LNCAP (cell line): ENCODE measurements around the gene SLC35B1.

Experiments
- TF ChIP-seq, protein P1 (sequence below): fragments of 450-650 bp; IDR thresholded peaks from 2 replicates; pipeline ENCODE4 v1.5.1; 2017; ENCODE audit warnings: mild to moderate bottlenecking

Gene SLC35B1

DNA sequence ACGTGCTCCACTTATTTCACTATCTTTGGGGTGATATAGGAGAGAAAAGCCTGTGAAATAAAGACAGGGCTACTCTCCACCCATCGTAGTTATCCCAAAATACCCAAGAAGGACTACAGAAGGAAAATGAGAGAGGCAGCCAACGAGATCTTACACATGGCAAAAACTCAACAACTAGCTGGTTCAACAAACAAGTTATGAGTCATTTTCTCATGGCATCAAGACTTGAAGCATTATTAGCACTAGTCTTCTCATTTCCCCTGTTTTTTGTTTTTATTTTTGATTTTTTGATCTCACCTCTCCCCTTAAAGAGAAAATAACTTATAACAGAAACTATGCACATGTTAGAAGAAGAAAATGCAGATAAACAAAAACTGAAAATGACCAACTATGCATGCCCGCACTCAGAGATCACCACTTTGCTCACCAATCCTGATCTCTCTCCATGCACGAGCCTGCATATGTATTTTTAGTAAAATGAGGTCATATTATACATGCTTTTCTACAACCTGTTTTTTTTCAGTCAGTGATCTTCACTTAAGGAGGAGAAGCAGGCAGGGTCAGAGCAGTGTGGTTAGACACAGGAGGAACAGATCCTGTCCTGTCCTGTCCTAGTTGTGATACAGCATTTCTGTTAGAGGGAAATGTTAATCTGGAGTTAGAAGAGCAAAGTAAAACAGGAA is 33.4 kb upstream of the SLC35B1 start:
- TF ChIP-seq, protein P1, sequence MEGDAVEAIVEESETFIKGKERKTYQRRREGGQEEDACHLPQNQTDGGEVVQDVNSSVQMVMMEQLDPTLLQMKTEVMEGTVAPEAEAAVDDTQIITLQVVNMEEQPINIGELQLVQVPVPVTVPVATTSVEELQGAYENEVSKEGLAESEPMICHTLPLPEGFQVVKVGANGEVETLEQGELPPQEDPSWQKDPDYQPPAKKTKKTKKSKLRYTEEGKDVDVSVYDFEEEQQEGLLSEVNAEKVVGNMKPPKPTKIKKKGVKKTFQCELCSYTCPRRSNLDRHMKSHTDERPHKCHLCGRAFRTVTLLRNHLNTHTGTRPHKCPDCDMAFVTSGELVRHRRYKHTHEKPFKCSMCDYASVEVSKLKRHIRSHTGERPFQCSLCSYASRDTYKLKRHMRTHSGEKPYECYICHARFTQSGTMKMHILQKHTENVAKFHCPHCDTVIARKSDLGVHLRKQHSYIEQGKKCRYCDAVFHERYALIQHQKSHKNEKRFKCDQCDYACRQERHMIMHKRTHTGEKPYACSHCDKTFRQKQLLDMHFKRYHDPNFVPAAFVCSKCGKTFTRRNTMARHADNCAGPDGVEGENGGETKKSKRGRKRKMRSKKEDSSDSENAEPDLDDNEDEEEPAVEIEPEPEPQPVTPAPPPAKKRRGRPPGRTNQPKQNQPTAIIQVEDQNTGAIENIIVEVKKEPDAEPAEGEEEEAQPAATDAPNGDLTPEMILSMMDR: no peak

DNA sequence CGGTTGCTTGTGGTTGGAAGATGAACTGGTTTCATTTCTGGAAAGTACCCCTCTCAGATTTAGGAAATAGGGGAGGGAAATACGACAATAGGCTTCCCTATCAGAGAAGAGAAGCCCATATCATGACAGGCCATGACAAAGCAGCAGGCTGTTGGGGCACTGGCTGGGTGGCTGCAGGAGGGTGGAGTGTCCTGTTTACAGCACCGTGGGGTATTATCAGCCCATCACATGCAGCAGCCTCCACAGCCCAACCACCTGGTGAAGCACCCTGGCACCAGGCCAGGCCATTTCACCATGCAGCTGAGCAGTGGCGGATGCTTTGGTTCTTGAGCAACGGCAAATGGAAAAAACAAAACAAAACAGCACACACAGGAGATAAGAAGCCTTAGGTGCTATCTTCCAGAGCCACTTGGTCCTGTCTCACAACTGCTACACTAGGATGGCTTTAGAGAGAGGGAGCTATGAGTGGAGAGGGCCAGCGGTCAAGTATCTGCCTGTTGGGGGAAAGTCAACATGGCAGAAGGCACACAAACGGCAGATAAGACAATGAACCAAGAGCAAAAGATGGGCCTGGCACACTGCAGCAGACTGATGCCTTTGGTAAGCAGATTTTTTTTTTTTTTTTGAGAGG is 32.0 kb upstream of the SLC35B1 start:
- TF ChIP-seq, protein P1: no peak

DNA sequence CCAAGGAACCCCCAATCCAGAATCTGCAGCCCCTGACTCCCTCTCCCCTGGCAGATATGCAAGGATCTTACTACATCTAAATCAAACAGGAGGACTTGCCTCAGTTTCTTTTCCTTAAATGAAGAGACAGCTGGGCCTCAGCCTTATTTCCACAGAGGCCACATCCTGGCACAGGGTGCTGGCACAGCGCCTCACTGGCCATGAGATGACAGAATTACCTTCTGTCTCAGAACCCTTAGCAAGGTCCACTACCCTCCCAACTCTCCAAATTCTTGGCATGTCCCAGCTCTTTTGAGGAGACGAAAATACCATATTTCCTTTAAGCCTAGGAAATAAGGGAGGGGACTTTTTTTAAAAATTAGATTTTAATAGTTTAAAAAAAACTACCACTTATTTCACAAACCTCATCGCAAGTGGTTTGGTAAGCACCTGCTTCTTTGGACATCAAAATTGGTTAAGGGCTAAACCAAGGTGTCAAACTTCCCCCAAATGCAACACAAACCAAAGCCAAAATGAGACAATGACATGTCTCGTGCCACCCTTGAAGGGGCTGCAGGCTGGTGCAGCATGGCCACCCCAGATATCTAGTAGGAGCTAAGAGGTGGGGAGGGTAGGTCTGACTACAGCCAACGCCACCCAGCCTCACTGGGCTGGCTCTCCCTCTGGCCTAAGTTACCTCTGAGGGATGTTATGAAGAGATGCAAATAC is 30.8 kb upstream of the SLC35B1 start:
- TF ChIP-seq, protein P1: no peak

DNA sequence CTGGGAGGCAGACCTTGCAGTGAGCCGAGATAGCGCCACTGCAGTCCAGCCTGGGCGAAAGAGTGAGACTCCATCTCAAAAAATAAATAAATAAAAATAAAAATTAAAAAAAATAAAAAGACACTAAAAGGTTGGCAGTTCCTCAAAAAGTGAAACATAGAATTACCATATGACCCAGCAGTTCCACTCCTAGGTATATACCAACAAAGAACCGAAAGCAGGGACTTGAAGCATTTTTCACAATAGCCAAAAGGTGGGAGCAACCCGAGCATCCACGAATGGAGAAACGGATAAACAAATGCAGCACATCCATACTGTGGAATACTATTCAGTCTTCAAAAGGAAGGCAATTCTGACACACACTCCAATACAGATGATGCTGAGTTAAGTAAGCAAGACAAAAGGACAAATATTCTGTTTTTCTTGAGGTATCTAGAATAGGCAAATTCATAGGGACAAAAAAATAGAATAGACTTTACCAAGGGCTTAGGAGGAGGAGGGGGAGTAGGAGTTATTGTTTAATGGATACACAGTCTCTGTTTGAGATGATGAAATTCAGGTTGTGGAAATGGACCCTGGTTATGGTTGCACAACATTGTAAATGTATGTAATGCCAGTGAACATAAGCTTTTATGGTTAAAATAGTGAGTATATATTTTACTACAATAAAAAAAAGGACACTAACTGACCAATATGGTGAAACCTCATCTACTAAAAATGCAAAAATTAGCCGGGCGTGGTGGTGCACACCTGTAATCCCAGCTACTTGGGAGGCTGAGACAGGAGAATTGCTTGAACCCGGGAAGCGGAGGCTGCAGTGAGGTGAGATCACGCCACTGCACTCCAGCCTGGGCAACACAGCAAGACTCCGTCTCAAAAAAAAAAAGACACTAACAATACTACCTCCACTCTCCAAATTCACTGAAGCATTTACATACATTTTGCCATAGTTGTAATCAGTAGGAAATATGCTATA is 27.0 kb upstream of the SLC35B1 start:
- TF ChIP-seq, protein P1: no peak

DNA sequence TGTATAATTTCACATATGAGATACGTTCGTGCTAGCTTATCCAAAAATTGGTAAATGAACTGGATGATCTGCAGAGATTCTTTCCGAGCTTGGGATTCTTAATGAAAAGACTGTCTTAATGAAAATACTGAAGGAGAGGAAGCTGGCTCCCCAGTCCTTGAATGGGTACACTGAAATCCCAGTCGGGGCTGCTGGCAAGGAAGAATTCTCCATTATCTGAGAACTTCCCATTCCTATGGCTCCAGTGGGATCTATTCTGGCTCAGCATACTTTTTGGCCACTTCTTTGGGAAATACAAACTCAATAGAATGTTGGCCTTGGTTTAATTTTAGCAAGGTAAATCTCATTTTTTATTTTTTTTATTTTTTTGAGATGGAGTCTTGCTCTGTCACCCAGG is 23.7 kb upstream of the SLC35B1 start:
- TF ChIP-seq, protein P1: no peak

DNA sequence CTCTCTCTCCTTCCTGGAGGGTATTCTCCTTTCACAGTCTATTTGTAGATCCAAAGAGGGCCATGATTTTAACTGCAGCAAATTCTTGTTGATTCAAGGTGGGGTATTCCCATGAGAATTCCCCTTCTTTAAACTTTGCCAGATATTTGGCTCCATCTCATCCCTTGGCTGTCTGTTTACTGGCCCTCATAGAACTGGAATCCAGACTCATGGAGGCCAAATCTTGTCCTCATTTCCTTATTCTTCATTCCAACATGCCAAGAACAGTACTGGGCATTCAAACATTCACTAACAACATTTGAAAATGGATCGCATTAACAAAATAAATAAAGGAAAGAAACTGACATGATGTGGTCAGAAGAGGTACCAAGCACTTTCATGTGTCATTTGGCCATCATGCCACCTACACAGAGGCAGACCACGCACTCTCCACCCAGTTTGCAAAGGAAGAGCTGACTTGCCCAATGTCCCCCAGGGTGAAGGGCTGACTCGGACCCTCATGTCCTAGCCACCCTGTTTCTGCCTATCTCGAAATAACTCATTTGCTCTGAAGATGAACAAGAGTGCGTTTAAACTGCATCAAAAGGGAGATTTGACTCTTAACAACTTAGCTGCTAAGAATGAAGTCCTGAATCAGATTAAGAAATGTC is 23.1 kb upstream of the SLC35B1 start:
- TF ChIP-seq, protein P1: no peak
